CD4-positive, alpha-beta T cell treated with Interleukin-6 for 4 hours (primary cell): ENCODE results near the gene CCDC88C.
A peak's percentile ranks its signal among the peaks of the same experiment; 100 is the strongest.

Experiments
- DNase-seq: peaks from one replicate; pipeline ENCODE4 v3.0.0-alpha.2; 2020; ENCODE audit warnings: mixed read lengths

Gene CCDC88C

GRCh38 chr14:91377700-91378652 is 39.6 kb downstream of the CCDC88C start:
- peak; percentile 54 for DNase-seq

DNA sequence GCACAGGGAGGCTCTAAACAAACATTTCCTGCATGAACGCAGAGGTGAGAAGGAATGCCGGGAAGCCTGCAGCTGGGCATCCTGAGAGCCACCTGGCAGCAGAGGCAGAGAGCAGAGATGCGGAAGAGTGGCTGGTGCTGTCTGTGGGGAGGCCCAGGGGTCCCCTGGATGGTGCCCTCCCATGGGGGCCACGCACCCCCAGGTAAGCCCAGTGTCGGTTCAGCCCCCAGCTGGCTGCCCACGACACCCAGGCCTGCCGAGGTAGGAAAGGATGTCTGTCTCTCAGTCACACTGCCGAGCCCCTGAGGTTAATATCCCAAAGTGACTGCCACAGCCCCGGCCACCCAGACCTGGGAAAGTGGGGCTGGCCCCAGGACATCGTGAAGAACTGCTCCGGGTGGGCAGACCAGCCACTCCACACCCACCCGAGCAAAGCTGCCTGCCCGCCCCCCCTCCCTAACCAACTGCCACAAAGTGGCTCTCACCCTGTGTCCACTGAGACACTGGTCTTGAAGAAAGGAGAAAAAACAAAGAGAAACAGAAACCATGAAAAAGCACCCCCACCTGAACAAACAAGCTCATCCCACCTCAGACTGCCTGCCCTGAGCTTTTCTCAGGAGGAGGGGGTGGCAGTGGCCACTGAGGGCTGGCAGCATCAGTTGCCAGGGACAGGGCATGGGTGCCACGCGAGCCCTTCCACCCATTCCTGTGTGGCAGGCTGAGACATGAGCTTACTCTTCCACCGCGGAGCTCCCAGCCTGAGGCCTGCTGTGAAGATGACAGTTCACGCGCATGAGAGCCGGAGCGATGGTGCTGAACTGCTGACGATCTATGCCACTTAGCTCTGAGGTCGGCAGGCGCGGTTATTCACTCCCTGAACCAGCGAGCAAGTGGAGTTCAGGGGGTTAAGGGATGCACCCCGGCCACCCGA is 40.8 kb downstream of the CCDC88C start:
- no peak for DNase-seq

DNA sequence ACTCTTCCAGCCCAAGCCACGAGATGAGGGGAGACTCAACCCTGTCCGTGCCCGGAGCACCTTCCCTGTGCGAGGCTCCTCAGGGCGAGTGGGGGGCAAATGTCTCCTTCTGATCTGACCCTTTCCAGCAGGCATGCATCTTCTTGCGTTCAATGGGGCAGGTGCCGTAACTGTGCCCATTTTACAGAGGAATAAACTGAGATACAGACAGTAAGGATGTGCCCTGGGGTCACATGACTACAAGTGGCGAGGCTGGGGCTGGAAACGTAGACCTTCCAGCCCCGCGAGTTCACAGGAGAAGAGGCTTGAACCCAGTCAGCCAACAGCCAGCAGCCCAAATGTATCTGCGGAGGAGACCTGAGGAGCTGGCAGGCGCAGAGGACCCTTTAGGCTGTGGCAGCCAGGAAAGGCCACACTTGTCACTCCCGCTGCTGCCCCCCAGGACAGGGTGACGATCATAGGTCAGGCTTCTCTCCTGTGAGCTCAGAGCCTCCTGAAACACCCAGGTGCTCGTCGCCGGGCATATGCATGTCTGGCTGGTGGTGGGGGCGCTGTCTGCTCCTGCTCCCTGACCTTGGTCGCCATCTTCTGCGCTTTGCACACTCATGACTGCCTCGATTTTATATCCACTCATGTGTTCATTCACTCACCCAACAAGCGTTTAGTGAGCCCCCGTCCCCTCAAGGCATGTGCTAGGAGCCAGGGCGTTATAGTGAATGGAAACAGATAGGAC is 41.7 kb downstream of the CCDC88C start:
- DNase-seq = no peak

DNA sequence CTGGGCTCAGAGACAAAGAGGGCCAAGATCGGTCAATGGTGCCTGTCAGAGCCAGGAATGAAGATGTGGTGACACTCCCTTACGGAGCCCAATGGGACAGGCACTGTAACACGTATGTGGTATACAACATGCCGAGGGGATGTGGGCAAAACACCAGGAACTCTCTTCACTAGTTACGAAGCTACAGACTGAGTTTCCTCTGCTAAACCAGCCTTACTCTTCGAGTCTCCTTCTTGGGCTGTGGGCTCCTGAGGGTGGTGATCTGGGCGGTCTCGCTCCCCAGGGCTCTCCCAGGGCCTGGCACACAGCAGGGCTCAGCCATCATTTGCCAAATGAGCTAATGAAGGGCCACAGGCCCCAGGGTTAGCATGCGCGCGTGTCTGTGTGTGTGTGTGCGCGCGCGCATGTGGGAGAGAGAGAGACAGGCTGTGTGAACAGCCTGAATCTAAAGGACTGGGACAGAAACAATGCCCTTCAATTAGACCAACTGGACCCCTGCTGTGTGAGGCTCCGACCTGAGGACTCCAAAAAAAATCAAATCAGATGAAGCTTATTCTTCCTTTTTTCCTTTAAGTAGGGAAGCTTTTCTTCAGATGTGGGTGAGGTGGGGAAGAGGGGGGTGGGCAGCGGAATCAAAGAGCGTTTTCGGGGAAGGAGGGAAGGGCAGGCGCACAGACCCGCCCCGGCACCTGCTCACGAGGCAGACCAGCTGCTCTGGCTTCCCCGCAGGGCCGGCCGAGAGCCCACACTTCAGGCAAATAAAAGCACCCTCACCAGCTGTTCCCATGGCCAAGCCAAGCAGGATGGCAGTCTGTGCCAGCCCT is 42.5 kb downstream of the CCDC88C start:
- DNase-seq = peak; percentile 61

GRCh38 chr14:91374287-91374878 is 43.2 kb downstream of the CCDC88C start:
- no peak for DNase-seq

- DNase-seq = peak; percentile 73
Observed at GRCh38 chr14:91373591-91374254, 43.9 kb downstream of the CCDC88C start.

DNA sequence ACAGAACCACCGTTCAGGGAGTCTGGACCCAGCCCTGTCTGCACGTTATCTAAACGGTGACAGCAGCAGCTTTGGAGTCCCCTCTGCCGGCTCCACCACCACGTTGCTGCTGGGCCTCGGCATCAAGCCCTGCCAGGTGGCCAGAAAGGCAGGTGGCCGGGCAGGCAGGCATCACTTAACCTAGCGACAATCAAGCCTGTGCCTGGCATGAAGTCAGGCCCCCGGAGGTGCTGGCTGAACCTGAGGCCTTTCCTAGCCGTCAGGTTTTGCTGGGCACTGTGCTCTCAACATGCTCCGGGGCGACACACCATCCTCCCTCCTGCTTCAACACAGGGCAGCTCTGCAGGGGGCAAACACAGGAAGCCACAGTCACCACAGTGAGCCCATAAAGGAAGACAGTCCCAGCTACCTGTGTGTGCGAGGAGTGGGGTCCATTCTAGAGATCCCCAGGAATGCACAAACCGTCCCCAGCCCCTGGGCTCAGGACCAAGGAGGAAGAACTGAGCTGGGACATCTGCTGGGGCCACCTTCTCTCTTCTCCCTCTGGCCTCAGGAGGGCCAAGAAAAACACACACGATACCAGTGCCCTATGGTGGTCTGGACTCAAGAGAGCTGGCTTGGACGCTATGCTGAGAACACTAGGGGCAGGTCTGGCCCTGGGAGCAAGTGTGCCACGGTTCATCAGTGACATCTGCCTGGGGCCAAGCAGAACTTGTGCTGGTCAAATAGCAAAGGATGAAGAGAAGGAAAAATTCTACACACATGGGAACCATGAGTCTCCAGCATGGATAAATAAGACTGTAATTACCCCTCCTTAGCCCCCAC is 44.7 kb downstream of the CCDC88C start:
- peak; percentile 68 for DNase-seq

DNA sequence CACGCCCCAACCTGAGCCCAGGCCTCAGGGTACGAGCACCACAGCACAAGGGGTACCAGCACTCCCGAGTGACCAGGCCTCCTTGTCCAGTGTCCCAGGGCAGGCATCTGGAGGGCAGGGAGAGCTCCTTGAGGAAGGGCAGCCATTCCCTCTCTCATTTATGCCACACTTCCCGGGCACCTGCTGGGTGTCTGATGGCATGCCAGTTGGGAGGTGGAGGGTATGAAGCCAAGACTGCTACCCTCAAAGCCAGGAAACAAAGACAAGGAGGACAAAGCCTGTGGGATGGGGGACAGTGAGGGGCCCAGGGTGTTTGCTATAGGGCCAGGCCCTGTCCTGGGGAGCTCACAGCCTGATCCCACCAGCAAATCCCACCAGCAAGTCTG is 45.6 kb downstream of the CCDC88C start:
- DNase-seq = no peak

GRCh38 chr14:91371011-91371989 is 46.3 kb downstream of the CCDC88C start:
- DNase-seq = no peak

DNA sequence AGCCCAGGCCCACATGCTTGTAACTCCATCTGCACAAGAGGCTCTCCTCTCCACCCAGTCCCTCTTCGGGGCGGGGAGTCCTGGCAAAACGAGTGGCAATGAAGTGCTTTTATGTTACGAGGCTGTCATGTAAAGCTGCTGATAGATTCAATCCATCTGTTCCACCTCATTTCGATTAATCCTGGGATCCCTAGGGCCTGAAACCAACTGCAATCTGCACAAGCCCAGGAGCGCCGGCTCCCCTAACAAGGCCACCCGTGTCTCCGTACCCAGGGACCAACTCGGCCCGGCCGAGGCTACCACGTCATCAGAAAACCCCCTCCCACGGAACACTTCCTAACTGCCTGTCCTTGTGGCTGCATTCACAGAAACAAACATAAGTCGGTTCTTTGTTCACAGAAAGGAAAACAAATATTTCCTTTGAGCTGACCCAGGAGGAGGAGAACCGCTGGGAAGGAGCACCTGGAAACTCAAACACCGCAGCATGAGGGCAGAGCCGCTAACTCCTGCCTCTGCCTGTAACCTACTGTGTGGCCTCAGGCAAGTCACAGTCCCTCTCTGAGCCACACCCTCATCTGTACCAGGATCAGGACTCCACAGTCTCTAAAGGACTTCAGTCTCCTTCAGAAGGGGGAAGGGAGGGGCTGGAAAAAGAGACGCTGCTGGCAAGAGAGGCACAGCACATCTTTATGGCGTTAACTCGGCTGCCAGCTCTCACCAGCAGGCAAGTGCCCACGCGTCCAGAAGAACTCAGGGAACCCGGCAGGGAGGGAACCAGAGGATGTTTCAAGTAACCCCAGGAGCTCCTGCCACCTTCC is 47.8 kb downstream of the CCDC88C start:
- DNase-seq = no peak

GRCh38 chr14:91368776-91369416 is 48.7 kb downstream of the CCDC88C start:
- no peak for DNase-seq

DNA sequence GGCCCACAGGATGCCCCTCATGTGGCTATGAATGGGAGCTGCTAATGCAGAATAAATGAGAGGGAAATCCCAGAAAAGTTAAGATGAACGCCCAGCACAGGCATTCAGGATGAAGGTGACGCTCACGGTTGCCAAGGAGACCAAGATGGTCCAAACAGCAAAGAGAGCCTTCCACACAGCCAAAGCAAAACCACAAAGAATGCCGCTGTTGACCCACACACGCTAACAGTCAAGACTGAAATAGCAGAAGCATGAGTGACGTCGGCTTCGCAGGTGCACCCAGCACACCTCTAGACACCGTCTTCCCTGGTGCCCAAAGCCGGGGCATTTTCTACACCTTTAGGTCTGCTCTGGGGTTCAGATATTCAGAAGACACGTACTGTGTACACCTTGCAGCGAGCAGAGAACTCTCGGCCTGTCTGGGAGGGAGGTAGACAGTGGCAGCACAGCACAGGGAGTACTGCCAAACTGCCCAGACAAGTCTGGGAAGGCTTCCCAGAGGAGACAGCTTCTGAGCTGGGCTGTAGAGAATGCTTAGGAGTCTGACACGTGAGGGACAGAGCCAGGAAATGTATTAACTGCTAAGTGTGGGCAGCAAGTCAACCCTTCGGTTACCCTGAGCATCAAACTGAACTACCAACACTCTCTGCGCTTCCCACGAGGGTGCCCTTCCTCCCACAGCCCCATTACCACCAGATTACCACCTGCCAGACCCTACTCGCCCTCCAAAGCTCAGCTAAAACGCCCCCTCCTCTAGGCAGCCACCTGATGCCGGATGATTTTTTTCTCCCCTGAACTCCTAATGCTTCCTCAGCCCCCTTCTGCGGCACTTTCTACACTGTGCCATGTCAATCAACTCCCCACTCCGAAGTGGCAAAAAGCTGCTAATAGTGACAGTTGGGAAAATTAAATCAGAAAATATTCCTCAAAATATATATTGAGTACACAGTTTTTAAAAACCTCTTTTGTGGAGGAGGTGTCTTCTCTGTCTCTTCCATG is 50.1 kb downstream of the CCDC88C start:
- peak; percentile 72 for DNase-seq

- DNase-seq = no peak
Observed at GRCh38 chr14:91366749-91367148, 50.9 kb downstream of the CCDC88C start.

- DNase-seq = no peak
Observed at GRCh38 chr14:91365552-91365951, 52.1 kb downstream of the CCDC88C start.

GRCh38 chr14:91364524-91365270 is 52.9 kb downstream of the CCDC88C start:
- no peak for DNase-seq
